BE2C (cell line): Measurements from ENCODE around the gene PHF21A.

ENCODE experiments used
- DNase-seq: peaks from one replicate; pipeline ENCODE4 v3.0.0-alpha.2; 2020
- H3K27me3 ChIP-seq: fragments of 250-450 bp; sonication (Bioruptor Pico); 2 replicates; pipeline ENCODE4 v1.5.1; 2020; ENCODE audit warnings: mild to moderate bottlenecking
- H3K36me3 ChIP-seq: fragments of 250-450 bp; sonication (Bioruptor Pico); 2 replicates; pipeline ENCODE4 v1.5.1; 2020; ENCODE audit warnings: mild to moderate bottlenecking
- H3K4me1 ChIP-seq: fragments of 250-450 bp; sonication (Bioruptor Pico); 2 replicates; pipeline ENCODE4 v1.5.1; 2020
- H3K4me3 ChIP-seq: 2 replicates; pipeline ENCODE4 v1.5.1; 2011; ENCODE audit warnings: low read depth, low read length
- H3K9me3 ChIP-seq: fragments of 250-450 bp; sonication (Bioruptor Pico); 2 replicates; pipeline ENCODE4 v1.5.1; 2020
- CTCF ChIP-seq: IDR thresholded peaks from 2 replicates; pipeline ENCODE4 v1.5.1; 2012; ENCODE audit warnings: mild to moderate bottlenecking, low read depth, low read length

PHF21A gene

GRCh38 chr11:46105134-46105628 is 16.1 kb downstream of the PHF21A start:
- Histone ChIP-seq H3K9me3 (no peaks in the 10 kb centered on the region), H3K36me3 (no peaks in the 10 kb centered on the region), H3K4me1 (peaks cover 7% of the 10 kb centered on the region), H3K4me3 (no peak overlapping the region), H3K27me3 (no peaks in the 10 kb centered on the region)
- DNase-seq: peak; percentile 20
- TF ChIP-seq CTCF: no peak

DNA sequence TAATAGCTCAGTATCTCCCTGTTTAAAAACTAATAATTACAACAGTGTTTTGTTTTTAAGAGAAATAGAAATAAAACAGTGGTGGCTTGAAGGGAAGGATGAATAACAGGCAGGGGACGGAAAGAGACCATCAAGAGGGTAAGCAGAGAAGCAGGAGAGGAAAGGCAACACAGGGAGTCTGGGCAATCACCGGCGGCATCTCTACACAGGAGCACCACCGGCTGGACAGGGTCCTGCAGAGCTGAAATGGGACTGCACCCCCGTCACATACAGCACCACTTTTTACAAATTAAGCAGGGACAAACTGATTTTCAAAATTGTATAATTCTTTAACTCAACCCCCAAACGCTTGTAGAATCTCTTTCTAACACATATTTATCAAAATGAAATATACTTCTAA is 18.4 kb downstream of the PHF21A start:
- H3K4me3 ChIP-seq: no peak overlapping the region
- H3K36me3 ChIP-seq: no peaks in the 10 kb centered on the region
- H3K9me3 ChIP-seq: no peaks in the 10 kb centered on the region
- TF ChIP-seq CTCF: no peak
- H3K4me1 ChIP-seq: peaks cover 7% of the 10 kb centered on the region
- H3K27me3 ChIP-seq: no peaks in the 10 kb centered on the region
- no peak for DNase-seq

DNA sequence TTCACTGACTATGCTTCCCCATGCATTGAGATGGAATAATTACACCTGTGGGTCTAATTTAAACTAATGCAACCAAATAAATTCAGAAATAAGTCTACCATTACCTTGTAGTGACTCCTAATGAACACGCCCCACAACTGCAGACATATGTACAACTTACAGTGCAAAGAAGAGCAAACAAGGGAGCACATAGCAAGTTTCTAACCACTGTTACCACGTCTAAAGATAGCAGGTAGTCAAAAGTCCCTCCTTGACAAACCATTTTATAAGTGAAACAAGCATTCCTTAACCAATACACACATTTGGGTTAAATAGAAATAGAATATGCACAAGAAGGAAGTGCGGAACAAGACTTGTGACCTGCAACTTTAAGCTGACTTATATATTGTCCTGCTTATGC is 20.6 kb downstream of the PHF21A start:
- TF ChIP-seq CTCF: no peak
- no peaks in the 10 kb centered on the region for H3K36me3 ChIP-seq
- H3K4me3 ChIP-seq: no peak overlapping the region

DNA sequence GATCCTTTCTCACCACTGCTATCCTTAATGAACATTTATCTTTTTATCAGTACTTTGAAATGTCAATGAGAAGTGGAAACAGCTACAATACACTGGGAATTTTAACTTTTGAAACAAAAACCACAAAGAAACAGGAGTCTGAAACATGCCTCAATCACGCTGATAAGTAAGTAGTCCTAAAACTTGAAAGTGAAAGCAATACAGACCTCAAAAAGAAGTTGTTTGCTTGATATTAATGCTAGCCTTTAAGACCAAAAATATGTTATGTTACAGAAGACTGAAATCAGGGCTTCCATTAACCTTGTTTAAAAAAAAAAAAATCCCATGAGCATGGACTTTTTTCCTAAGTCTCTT is 21.3 kb downstream of the PHF21A start:
- TF ChIP-seq CTCF: no peak
- Histone ChIP-seq H3K9me3 (no peaks in the 10 kb centered on the region), H3K36me3 (no peaks in the 10 kb centered on the region), H3K4me1 (peaks cover 5% of the 10 kb centered on the region), H3K4me3 (no peak overlapping the region), H3K27me3 (no peaks in the 10 kb centered on the region)
- DNase-seq: no peak

More for the DNA sequence above, 20.6 kb downstream of the PHF21A start:
- Histone ChIP-seq H3K4me1 (peaks cover 7% of the 10 kb centered on the region), H3K9me3 (no peaks in the 10 kb centered on the region), H3K27me3 (no peaks in the 10 kb centered on the region)
- no peak for DNase-seq

GRCh38 chr11:46090375-46090774 is 30.9 kb downstream of the PHF21A start:
- DNase-seq: no peak
- H3K27me3 ChIP-seq: no peaks in the 10 kb centered on the region
- no peak overlapping the region for H3K4me3 ChIP-seq
- TF ChIP-seq CTCF: no peak
- H3K9me3 ChIP-seq: no peaks in the 10 kb centered on the region
- no peaks in the 10 kb centered on the region for H3K4me1 ChIP-seq
- no peaks in the 10 kb centered on the region for H3K36me3 ChIP-seq

DNA sequence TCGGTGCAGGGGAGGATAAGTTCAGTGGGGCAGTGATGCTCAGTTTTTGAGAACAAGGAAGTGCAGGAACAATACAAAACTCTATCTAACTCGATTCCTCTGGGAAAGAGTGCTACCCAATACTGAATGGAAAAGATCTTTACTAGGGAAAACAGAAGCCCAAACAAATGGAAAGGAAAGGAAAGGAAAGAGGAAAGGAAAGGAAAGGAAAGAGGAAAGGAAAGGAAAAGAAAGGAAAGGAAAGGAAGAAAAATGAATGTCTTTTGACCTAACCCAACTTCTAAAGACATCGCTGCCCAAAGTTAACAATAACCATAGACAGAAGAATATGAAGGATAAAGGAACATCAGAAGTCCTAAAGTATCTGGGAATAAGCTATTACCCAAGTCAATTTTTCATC is 41.6 kb downstream of the PHF21A start:
- DNase-seq: no peak
- H3K4me3 ChIP-seq: no peak overlapping the region
- no peaks in the 10 kb centered on the region for H3K4me1 ChIP-seq
- TF ChIP-seq CTCF: no peak
- H3K27me3 ChIP-seq: no peaks in the 10 kb centered on the region
- no peaks in the 10 kb centered on the region; the same call in 1 of the 2 replicates for H3K36me3 ChIP-seq
- H3K9me3 ChIP-seq: no peaks in the 10 kb centered on the region
